ENCODE results near the gene C18orf63.
"Not testable (repeated sequence)": the region's sequence is repeated elsewhere in the genome, so short reads cannot be mapped to it uniquely, and the experiment has no call there.

GRCh38 chr18:74326791-74327190 is 11.2 kb downstream of the C18orf63 start:
- TF ChIP-seq CTCF, POLR2A (IDR thresholded peaks at IDR 0.05): not testable (repeated sequence)
